Neural progenitor cell (in vitro differentiated cells): ENCODE measurements around the gene ASCC2. TPM values are rescaled to one million over a fixed set of nuclear protein-coding genes. Genes with fewer than 3 reads are reported as not detected.
"Not testable (repeated sequence)": the region's sequence is repeated elsewhere in the genome, so short reads cannot be mapped to it uniquely, and the experiment has no call there.

ENCODE experiments used
- DNase-seq: peaks from one replicate; pipeline ENCODE4 v3.0.0-alpha.2; 2016; ENCODE audit warnings: low spot score
- H2AFZ ChIP-seq: fragments of 200-600 bp; sonication (generic); replicated peaks from 2 replicates; pipeline ENCODE4 v1.6.1; 2016; ENCODE audit warnings: antibody characterized with exemption
- H3F3A ChIP-seq: fragments of 200-600 bp; sonication (generic); 2 replicates; pipeline ENCODE4 v1.6.1; 2016; ENCODE audit warnings: antibody characterized with exemption, low read depth
- H3K27ac ChIP-seq: fragments of 200-600 bp; sonication (generic); 2 replicates; pipeline ENCODE4 v1.5.1; 2016; ENCODE audit warnings: mild to moderate bottlenecking
- H3K27me3 ChIP-seq: fragments of 200-600 bp; sonication (generic); 2 replicates; pipeline ENCODE4 v1.6.1; 2016; ENCODE audit warnings: mild to moderate bottlenecking, moderate library complexity
- H3K36me3 ChIP-seq: fragments of 200-600 bp; sonication (generic); 2 replicates; pipeline ENCODE4 v1.5.1; 2016
- H3K4me1 ChIP-seq: fragments of 200-600 bp; sonication (generic); 2 replicates; pipeline ENCODE4 v1.6.1; 2016; ENCODE audit warnings: mixed run types
- H3K4me2 ChIP-seq: fragments of 200-600 bp; sonication (generic); 2 replicates; pipeline ENCODE4 v1.6.1; 2016
- H3K4me3 ChIP-seq: fragments of 200-600 bp; sonication (generic); 2 replicates; pipeline ENCODE4 v1.5.1; 2016
- H3K79me2 ChIP-seq: fragments of 200-600 bp; sonication (generic); 2 replicates; pipeline ENCODE4 v1.6.1; 2016; ENCODE audit warnings: low read depth
- H3K9ac ChIP-seq: fragments of 200-600 bp; sonication (generic); 2 replicates; pipeline ENCODE4 v1.6.1; 2016
- H3K9me3 ChIP-seq: fragments of 200-600 bp; sonication (generic); 2 replicates; pipeline ENCODE4 v1.5.1; 2016; ENCODE audit warnings: low read depth
- H4K20me1 ChIP-seq: fragments of 200-600 bp; sonication (generic); 2 replicates; pipeline ENCODE4 v1.6.1; 2016; ENCODE audit warnings: low read depth
- H3K27ac Mint-ChIP-seq: 3 replicates; pipeline ENCODE4 v1.8.0; 2021; ENCODE audit warnings: mixed read lengths
- H3K27me3 Mint-ChIP-seq: 2 replicates; pipeline ENCODE4 v1.8.0; 2022; ENCODE audit warnings: low read depth, mild to moderate bottlenecking, inconsistent platforms, moderate library complexity, mixed read lengths; ENCODE audit not compliant: insufficient read depth
- H3K36me3 Mint-ChIP-seq: 3 replicates; pipeline ENCODE4 v1.8.0; 2021; ENCODE audit warnings: mixed read lengths
- H3K4me1 Mint-ChIP-seq: 3 replicates; pipeline ENCODE4 v1.8.0; 2021; ENCODE audit warnings: mixed read lengths
- H3K4me3 Mint-ChIP-seq: 3 replicates; pipeline ENCODE4 v1.8.0; 2021; ENCODE audit warnings: mild to moderate bottlenecking, moderate library complexity, mixed read lengths
- H3K9me3 Mint-ChIP-seq: 3 replicates; pipeline ENCODE4 v1.8.0; 2020; ENCODE audit warnings: mixed read lengths
- CTCF ChIP-seq: fragments of 200-600 bp; sonication (generic); IDR thresholded peaks from 2 replicates; pipeline ENCODE4 v1.5.1; 2017; ENCODE audit warnings: antibody characterized with exemption, mild to moderate bottlenecking
- EZH2 ChIP-seq: fragments of 200-600 bp; sonication (generic); IDR thresholded peaks from 2 replicates; pipeline ENCODE4 v1.6.1; 2017; ENCODE audit warnings: antibody characterized with exemption, mild to moderate bottlenecking, moderate library complexity
- EZH2phosphoT487 ChIP-seq: fragments of 200-600 bp; sonication (generic); IDR thresholded peaks from 2 replicates; pipeline ENCODE4 v1.6.1; 2017; ENCODE audit warnings: antibody characterized with exemption
- total RNA-seq: library from RNA; depleted of rRNA; stranded (reverse); fragments of >200 nt; gene quantifications from 2 replicates; pipeline ENCODE4 v1.2.3, GENCODE V29; 2015; ENCODE audit warnings: low replicate concordance

The ASCC2 gene
- total RNA-seq, 1 donor from 2014 or later = 16.1 TPM

- H3K36me3 ChIP-seq = no peaks in the 10 kb centered on the region
- H3K4me1 ChIP-seq = peaks cover 5% of the 10 kb centered on the region
- no peak overlapping the region for H3K4me3 ChIP-seq
- Mint-ChIP-seq H3K36me3 (no peaks in the 10 kb centered on the region), H3K9me3 (no peaks in the 10 kb centered on the region), H3K27ac (no peak overlapping the region), H3K4me1 (peaks cover 21% of the 10 kb centered on the region), H3K4me3 (peak overlapping the region; percentile 96), H3K27me3 (peaks cover 9% of the 10 kb centered on the region)
- H3K27me3 ChIP-seq = no peaks in the 10 kb centered on the region
- H3K4me2 ChIP-seq = no peak overlapping the region
- peaks cover 12% of the 10 kb centered on the region for H3K79me2 ChIP-seq
- H3F3A ChIP-seq = no peaks in the 10 kb centered on the region
- H3K9ac ChIP-seq = no peak overlapping the region
- no peaks in the 10 kb centered on the region for H4K20me1 ChIP-seq
- no peak for DNase-seq
- peak overlapping the region; percentile 80 for H2AFZ ChIP-seq
- no peak overlapping the region for H3K27ac ChIP-seq
- no peaks in the 10 kb centered on the region for H3K9me3 ChIP-seq
- TF ChIP-seq CTCF (no peak), EZH2 (no peak), EZH2phosphoT487 (no peak)
These were observed 965 bp upstream of the ASCC2 start for GRCh38 chr22:29839039-29839438.

GRCh38 chr22:29838599-29838956, 504 bp upstream of the ASCC2 start:
- Histone ChIP-seq H3K27ac (no peak overlapping the region), H3K9me3 (no peaks in the 10 kb centered on the region), H3K4me2 (peak overlapping the region; percentile 76), H3K79me2 (peaks cover 12% of the 10 kb centered on the region), H3K9ac (no peak overlapping the region), H4K20me1 (no peaks in the 10 kb centered on the region), H3K4me1 (peaks cover 5% of the 10 kb centered on the region), H3F3A (no peaks in the 10 kb centered on the region), H3K4me3 (peak overlapping the region; percentile 90), H3K36me3 (no peaks in the 10 kb centered on the region), H3K27me3 (no peaks in the 10 kb centered on the region), H2AFZ (peak overlapping the region; percentile 80)
- Mint-ChIP-seq H3K9me3 (no peaks in the 10 kb centered on the region), H3K27ac (peak overlapping the region; percentile 38), H3K27me3 (peaks cover 9% of the 10 kb centered on the region), H3K4me1 (peaks cover 21% of the 10 kb centered on the region), H3K36me3 (no peaks in the 10 kb centered on the region), H3K4me3 (peak overlapping the region; percentile 96)
- no peak for TF ChIP-seq EZH2
- TF ChIP-seq CTCF = no peak
- no peak for TF ChIP-seq EZH2phosphoT487
- DNase-seq = no peak

- not testable (repeated sequence) for H3F3A ChIP-seq, H2AFZ ChIP-seq, H3K27ac ChIP-seq, H3K9ac ChIP-seq, H3K27me3 ChIP-seq, H3K27ac Mint-ChIP-seq, H3K36me3 ChIP-seq, H3K9me3 ChIP-seq, DNase-seq, H3K4me1 ChIP-seq, H3K9me3 Mint-ChIP-seq, H3K27me3 Mint-ChIP-seq, H3K36me3 Mint-ChIP-seq, H4K20me1 ChIP-seq
- peaks cover 21% of the 10 kb centered on the region for H3K4me1 Mint-ChIP-seq
- Histone ChIP-seq H3K4me3 (peak overlapping the region; percentile 90), H3K79me2 (peaks cover 12% of the 10 kb centered on the region), H3K4me2 (peak overlapping the region; percentile 97)
- H3K4me3 Mint-ChIP-seq = peak overlapping the region; percentile 96
These were observed 1.2 kb downstream of the ASCC2 start for GRCh38 chr22:29836791-29837370.

GRCh38 chr22:29834046-29834445, 4.0 kb downstream of the ASCC2 start:
- Mint-ChIP-seq H3K27me3 (peaks cover 5% of the 10 kb centered on the region), H3K36me3 (peaks cover 4% of the 10 kb centered on the region), H3K9me3 (no peaks in the 10 kb centered on the region), H3K4me1 (peaks cover 21% of the 10 kb centered on the region), H3K27ac (no peak overlapping the region), H3K4me3 (no peak overlapping the region)
- DNase-seq = no peak
- H3K27me3 ChIP-seq = no peaks in the 10 kb centered on the region
- H3K4me2 ChIP-seq = no peak overlapping the region
- no peak overlapping the region for H3K9ac ChIP-seq
- H3F3A ChIP-seq = no peaks in the 10 kb centered on the region
- no peaks in the 10 kb centered on the region for H4K20me1 ChIP-seq
- no peak overlapping the region for H2AFZ ChIP-seq
- H3K9me3 ChIP-seq = no peaks in the 10 kb centered on the region
- no peak overlapping the region for H3K4me3 ChIP-seq
- TF ChIP-seq EZH2phosphoT487 (no peak), CTCF (no peak), EZH2 (no peak)
- peaks cover 12% of the 10 kb centered on the region for H3K79me2 ChIP-seq
- H3K27ac ChIP-seq = no peak overlapping the region
- peaks cover 5% of the 10 kb centered on the region for H3K4me1 ChIP-seq
- no peaks in the 10 kb centered on the region for H3K36me3 ChIP-seq
